Right lung (tissue), 5 donors: ENCODE results near the gene SLC7A6OS. TPM values are rescaled to one million over a fixed set of nuclear protein-coding genes. Genes with fewer than 3 reads are reported as not detected.
"Not testable (repeated sequence)": the region's sequence is repeated elsewhere in the genome, so short reads cannot be mapped to it uniquely, and the experiment has no call there.

Source experiments
- DNase-seq, 2 donors: peaks; one replicate each; pipeline ENCODE4 v3.0.0-alpha.2; 2013
- polyA plus RNA-seq, 5 donors: library from polyadenylated mRNA; unstranded; fragments of 120-200 nt; gene quantifications; one replicate each; pipeline versions ENCODE4 v1.2.1 to v1.2.3, GENCODE V29; 2013; ENCODE audit warnings: inconsistent platforms in 1 of 5, low replicate concordance in 1 of 5; ENCODE audit not compliant: insufficient read length in 5 of 5, insufficient read depth in 1 of 5

The SLC7A6OS gene
- polyA plus RNA-seq, 5 donors = 19.8 to 25.0 (median 21.7) TPM

- no peak for DNase-seq
Measured at GRCh38 chr16:68299571-68300453, 10.9 kb downstream of the SLC7A6OS start.

- DNase-seq = no peak
Measured at GRCh38 chr16:68298907-68299561, 11.7 kb downstream of the SLC7A6OS start.

DNA sequence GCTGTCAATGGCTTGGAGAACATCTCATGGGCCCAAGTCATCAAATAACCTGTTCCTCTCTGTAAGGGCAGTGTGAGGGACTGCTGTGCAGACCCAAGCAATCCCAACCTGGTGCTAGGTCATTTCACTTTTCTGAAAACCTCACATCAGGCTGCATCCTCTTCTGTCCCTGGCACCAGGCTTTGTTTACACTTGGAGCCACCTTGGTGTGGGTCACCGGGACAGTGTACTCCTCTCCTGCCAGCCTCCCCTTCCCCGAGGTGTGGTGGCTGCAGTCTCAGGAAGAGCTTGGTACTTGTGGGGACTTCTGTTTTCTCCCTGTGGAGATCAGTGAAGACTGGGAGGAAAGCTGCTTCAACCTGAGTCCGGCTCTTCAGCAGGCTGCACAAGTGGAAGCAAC is 12.4 kb downstream of the SLC7A6OS start:
- no peak for DNase-seq

GRCh38 chr16:68297908-68298307 is 12.8 kb downstream of the SLC7A6OS start:
- DNase-seq = no peak

DNA sequence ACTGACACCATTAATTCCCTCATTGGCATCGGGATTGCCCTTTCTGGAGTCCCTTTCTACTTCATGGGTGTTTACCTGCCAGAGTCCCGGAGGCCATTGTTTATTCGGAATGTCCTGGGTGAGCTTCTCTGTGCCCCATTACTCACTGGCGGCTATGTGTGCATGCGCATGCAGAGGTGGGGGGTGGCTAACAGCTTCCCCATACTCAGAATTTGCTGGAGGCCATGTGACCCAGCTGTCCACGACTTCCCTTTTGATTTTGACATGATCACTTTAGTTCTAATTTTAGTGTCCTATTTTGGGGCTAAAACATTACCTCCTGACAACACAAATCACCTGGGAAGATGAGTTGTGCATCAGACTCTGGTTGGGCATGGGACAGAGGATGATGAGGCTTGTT is 14.1 kb downstream of the SLC7A6OS start:
- no peak for DNase-seq

GRCh38 chr16:68296291-68296690 is 14.5 kb downstream of the SLC7A6OS start:
- DNase-seq = no peak

- DNase-seq = no peak
Measured at GRCh38 chr16:68292425-68292824, 18.3 kb downstream of the SLC7A6OS start.

GRCh38 chr16:68291227-68291626 is 19.5 kb downstream of the SLC7A6OS start:
- DNase-seq = no peak

- DNase-seq = no peak
Measured at GRCh38 chr16:68290450-68290849, 20.3 kb downstream of the SLC7A6OS start.

- DNase-seq = no peak
Measured at GRCh38 chr16:68289621-68290329, 21.0 kb downstream of the SLC7A6OS start.

GRCh38 chr16:68289202-68289601 is 21.5 kb downstream of the SLC7A6OS start:
- DNase-seq = no peak

DNA sequence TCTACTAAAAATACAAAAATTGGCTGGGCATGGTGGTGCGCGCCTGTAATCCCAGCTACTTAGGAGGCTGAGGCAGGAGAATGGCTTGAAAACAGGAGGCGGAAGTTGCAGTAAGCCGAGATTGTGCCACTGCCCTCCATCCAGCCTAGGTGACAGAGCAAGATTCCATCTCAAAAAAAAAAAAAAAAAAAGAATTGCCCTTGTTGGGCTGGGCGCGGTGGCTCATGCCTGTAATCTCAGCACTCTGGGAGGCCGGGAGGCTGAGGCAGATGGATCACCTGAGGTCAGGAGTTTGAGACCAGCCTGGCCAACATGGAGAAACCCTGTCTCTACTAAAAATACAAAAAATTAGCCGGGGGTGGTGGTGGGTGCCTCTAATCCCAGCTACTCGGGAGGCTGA is 21.9 kb downstream of the SLC7A6OS start:
- not testable (repeated sequence) for DNase-seq

- DNase-seq = no peak
Measured at GRCh38 chr16:68288252-68288650, 22.5 kb downstream of the SLC7A6OS start.

DNA sequence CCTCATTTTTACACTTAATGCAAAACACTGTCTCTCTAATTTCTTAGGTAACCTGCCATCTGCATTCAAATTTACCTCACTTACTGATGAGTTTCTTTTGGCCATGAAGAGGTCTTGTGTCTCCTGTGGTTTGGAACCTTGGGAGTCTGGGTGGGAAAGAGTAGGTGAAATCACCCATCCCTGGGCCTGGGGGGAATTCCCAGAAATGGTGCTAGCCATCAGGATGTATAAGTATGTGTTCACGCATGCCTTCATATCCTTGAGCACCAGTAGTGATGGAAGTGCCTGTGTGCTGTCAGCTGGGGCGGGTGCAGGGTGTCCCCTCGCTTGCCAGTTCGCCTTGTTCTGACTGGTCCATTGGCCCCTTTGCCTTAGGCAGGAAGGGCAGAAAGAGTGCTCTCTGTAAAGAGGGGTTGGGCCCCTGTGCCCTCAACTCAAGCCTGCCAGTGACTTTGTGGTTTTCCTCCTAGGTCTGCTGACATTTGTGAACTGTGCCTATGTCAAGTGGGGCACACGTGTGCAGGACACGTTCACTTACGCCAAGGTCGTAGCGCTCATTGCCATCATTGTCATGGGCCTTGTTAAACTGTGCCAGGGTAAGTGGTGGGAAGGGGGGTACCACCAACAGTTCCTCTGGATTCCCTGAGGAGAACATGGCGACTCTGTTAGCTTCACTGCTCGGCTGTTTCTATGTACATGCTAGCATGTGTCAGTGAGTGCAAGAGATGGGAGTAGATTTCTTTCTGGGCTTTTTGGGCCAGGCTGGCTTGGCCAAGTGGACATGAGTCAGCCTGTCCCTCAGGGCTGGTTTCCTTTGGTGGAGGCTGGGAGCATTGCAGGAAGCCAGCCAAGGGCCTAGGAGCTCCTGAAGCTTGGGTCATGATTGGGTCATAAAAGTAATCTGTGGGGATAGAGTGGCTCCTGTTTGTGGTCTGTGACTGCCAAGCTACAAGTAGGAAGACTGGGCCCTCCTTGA is 23.2 kb downstream of the SLC7A6OS start:
- no peak for DNase-seq

DNA sequence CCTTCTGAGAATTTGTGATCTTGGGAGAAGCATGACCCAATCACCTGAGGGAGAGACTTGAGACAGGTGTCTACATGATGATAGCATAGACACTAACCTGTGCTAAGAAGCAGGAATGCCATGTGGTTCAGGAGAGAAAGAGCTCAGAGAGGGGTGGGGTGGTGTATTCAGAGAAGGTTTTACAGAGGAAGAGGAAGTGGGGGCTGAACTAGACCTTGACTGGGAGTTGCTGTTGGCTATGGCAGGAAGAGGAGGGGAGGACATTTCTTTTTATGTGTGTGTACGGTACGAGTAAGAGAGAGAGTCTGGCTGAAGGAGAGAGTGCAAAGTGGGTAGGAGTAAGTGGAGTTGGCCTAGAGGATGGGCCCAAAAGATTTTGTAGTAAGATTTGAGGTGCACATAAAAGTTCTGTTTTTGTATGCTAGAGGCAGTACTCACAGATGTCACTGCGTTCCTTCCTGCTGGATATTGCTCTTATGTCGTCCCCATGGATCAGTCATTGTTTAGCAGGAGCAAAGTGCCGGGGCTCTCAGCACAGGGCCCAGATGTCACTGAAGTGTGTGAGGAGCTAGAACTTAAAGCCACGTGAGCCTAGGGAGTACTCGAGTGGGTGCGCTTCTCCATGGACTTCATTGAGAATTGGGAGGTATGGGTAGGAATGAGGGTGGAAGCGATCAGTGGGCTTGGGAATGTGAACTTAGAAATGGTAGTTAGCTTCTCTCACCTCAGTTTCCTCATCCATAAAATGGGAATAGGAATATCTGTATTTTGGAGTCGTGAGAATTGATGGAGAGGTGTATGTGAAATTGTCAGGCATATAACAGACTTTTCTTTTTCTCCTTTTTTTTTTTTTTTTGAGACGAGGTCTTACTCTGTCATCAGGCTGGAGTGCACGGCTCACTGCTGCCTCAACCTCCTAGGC is 24.3 kb downstream of the SLC7A6OS start:
- no peak for DNase-seq

DNA sequence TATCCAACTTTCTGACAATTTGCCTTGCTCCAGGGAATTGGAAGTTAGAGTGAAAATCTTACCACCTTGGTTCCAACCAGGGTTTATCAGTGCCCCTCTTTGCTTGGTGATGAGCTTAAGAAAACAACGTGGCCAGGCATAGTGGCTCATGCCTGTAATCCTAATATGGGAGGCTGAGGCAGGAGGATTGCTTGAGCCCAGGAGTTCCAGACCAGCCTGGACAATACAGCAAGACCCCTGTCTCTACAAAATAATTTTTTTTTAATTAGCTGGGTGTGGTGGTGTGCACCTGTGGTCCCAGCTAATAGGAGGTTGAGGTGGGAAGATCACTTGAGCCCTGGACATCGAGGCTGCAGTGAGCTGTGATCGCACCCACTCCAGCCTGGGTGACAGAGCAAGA is 25.1 kb downstream of the SLC7A6OS start:
- no peak for DNase-seq

DNA sequence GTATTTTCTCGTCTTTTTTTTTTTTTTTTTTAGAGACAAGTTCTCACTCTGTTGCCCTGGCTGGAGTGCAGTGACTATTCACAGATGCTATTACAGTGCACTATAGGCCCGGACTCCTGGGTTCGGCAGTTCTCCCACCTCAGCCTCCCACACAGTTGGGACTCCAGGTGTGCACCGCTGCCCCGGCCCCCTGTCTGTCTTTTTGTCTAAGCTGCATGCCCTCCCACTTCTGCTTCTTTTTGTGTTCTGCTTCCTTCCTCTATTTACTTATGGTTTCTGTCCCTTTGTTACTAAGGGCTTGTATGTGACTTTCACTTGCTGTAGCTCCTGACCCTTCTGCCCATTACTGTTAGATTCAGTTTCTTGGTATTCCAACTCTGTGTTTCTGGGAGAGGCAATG is 25.9 kb downstream of the SLC7A6OS start:
- no peak for DNase-seq

DNA sequence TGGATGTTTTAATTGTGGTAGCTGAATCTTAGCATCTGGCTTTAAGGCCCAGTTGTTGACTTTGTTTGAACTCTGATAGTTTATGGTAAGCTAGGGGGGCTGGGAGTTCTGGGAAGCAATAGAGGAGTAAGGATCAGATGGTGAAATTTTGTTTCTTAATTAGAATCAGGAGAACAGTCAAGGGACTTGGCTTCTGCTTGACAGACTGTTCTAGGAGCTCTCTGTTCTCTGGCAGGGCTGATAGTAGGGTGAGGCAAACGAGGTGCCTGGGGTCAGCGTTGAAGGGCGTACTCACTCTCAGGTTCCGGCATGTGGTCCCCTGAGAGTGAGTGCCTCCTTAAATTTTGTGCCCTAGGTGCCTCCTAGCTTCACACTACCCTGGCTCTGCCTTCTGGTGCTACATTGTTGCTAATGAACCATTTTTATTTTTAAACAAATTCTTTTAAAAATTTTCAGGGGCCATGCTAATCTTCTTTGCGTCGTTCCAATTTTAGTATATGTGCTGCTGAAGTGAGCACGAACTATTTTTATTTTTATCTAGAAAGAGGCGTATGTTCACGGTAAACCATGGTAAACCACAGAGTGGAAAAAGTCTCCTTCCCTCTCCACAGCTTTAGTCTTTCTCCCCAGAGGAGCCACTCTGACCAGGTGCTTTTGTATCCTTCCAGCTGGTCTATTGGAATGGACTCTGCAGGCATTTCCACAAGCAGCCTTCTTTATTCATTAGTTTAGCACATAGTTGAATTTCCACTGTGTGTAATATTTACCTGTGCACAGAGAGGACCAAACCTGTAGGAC is 26.7 kb downstream of the SLC7A6OS start:
- no peak for DNase-seq

DNA sequence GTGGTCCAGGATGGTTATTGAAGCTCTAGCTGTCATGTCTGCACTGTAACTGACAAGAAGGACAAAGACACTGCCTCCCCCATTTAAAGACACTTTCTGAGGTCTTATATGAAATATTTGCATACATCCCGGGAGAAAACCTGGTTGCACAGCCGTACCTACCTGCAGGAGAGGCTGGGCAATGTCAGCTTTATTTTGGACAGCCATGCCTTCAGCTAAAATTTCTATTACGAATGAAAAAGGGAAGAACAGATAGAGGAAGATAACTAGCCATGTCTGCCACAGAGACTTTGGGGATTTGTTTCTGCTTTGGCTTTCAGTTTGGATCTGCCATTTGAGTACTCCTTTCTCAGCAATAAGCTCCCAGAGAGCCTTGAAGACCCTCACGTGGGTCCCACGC is 27.4 kb downstream of the SLC7A6OS start:
- no peak for DNase-seq
